HCT116 (cell line): ENCODE measurements around the gene NLRP7. TPM values are rescaled to one million over a fixed set of nuclear protein-coding genes. Genes with fewer than 3 reads are reported as not detected.

Experiments
- ATAC-seq: fragments of 200-7000 bp; cut with Tn5 transposase; 2 replicates; pipeline ENCODE4 v1.9.1; 2020; ENCODE audit warnings: mild to moderate bottlenecking, moderate library complexity
- BruUV-seq: library from RNA; stranded (reverse); fragments of 400-500 nt; replicated peaks from 2 replicates; lab custom pipeline; 2021; lab: Mats Ljungman, UMichigan
- CTCF ChIA-PET: fragments of 300-600 bp; sonication (Branson Sonifier 250); formaldehyde crosslinking; loops from one replicate; lab custom pipeline; 2021; ENCODE audit warnings: antibody characterized with exemption; lab: Charles Lee
- POLR2A ChIA-PET: fragments of 300-600, 350-600 bp; sonication (Branson Sonifier 250); formaldehyde crosslinking; loops from one replicate; lab custom pipeline; 2021; ENCODE audit warnings: antibody characterized with exemption; lab: Charles Lee
- RAD21 ChIA-PET, 2 experiments: fragments of 300-600 bp; sonication (Branson Sonifier 250); formaldehyde crosslinking; loops; one replicate each; lab custom pipeline; 2023; ENCODE audit warnings: low total read pairs in 2 of 2; ENCODE audit not compliant: uncharacterized antibody in 2 of 2, unreplicated experiment in 2 of 2, low non-redundant PET in 1 of 2; lab: Charles Lee
- DNase-seq: peaks from one replicate; pipeline ENCODE4 v3.0.0-alpha.2; 2010; ENCODE audit warnings: low read depth, low spot score
- H2AFZ ChIP-seq: fragments of 200-600 bp; shearing (Covaris generic), sonication (generic); 2 replicates; pipeline ENCODE4 v1.6.1; 2017; ENCODE audit warnings: low read depth, mixed run types, mixed read lengths, antibody characterized with exemption, low read length; ENCODE audit not compliant: poor library complexity, severe bottlenecking
- H3K27ac ChIP-seq: 2 replicates; pipeline ENCODE4 v1.5.1; 2012; ENCODE audit warnings: low read depth, low read length
- H3K27me3 ChIP-seq: fragments of 200-600 bp; sonication (generic); 2 replicates; pipeline ENCODE4 v1.6.1; 2016; ENCODE audit warnings: mixed run types, low read length, mixed read lengths; ENCODE audit not compliant: insufficient read depth
- H3K36me3 ChIP-seq, 2 experiments: fragments of 200-500 bp in 1 of 2; fragments of 200-600 bp in 1 of 2; sonication (Bioruptor generic) in 1 of 2; sonication (generic) in 1 of 2; 2 replicates each; pipeline versions ENCODE4 v1.5.1 to v1.6.1; 2014 to 2016; ENCODE audit warnings: low read length in 2 of 2, inconsistent platforms in 1 of 2, mixed read lengths in 1 of 2, mixed run types in 1 of 2; ENCODE audit not compliant: insufficient read depth in 2 of 2, control insufficient read depth in 1 of 2
- H3K4me1 ChIP-seq, 2 experiments: fragments of 200-600 bp in 1 of 2; sonication (generic) in 1 of 2; 2 replicates each; pipeline versions ENCODE4 v1.5.1 to v1.6.1; 2012 to 2017; ENCODE audit warnings: low read length in 2 of 2, inconsistent platforms in 1 of 2, mild to moderate bottlenecking in 1 of 2, mixed read lengths in 1 of 2, mixed run types in 1 of 2, moderate library complexity in 1 of 2; ENCODE audit not compliant: insufficient read depth in 2 of 2, control insufficient read depth in 1 of 2
- H3K4me2 ChIP-seq: fragments of 200-600 bp; sonication (generic); 2 replicates; pipeline ENCODE4 v1.6.1; 2017; ENCODE audit warnings: mixed run types, low read length, mixed read lengths
- H3K4me3 ChIP-seq, 2 experiments: fragments of 200-600 bp in 1 of 2; sonication (generic) in 1 of 2; replicated peaks in 1 of 2; 2 replicates each; pipeline ENCODE4 v1.5.1; 2011 to 2016; ENCODE audit warnings: low read length in 2 of 2, control low read depth in 1 of 2, low read depth in 1 of 2, mild to moderate bottlenecking in 1 of 2, mixed read lengths in 1 of 2, mixed run types in 1 of 2
- H3K79me2 ChIP-seq: fragments of 200-600 bp; sonication (generic); 2 replicates; pipeline ENCODE4 v1.6.1; 2017; ENCODE audit warnings: mild to moderate bottlenecking, mixed run types, low read length, moderate library complexity, mixed read lengths; ENCODE audit not compliant: insufficient read depth
- H3K9ac ChIP-seq: fragments of 200-600 bp; sonication (generic); 2 replicates; pipeline ENCODE4 v1.6.1; 2016; ENCODE audit warnings: low read length, mixed read lengths
- H3K9me2 ChIP-seq: fragments of 200-600 bp; sonication (generic), shearing (Covaris generic); 2 replicates; pipeline ENCODE4 v1.6.1; 2017; ENCODE audit warnings: mixed run types, mild to moderate bottlenecking, moderate library complexity; ENCODE audit not compliant: insufficient read depth
- H3K9me3 ChIP-seq, 2 experiments: fragments of 200-500 bp in 1 of 2; fragments of 200-600 bp in 1 of 2; sonication (Bioruptor generic) in 1 of 2; sonication (generic) in 1 of 2; 2 replicates each; pipeline ENCODE4 v1.6.1; 2014 to 2017; ENCODE audit warnings: low read length in 2 of 2, mixed read lengths in 2 of 2, inconsistent platforms in 1 of 2, low read depth in 1 of 2, mild to moderate bottlenecking in 1 of 2, mixed run types in 1 of 2, moderate library complexity in 1 of 2; ENCODE audit not compliant: control insufficient read depth in 1 of 2, insufficient read depth in 1 of 2
- H4K20me1 ChIP-seq: fragments of 200-600 bp; sonication (generic), shearing (Covaris generic); 2 replicates; pipeline ENCODE4 v1.6.1; 2017; ENCODE audit warnings: mixed run types, mild to moderate bottlenecking, moderate library complexity; ENCODE audit not compliant: insufficient read depth
- CBX3 ChIP-seq: IDR thresholded peaks from 2 replicates; pipeline ENCODE4 v1.6.1; 2012; ENCODE audit warnings: low read depth
- CEBPB ChIP-seq: IDR thresholded peaks from 2 replicates; pipeline ENCODE4 v1.6.1; 2012; ENCODE audit warnings: low read depth
- EGR1 ChIP-seq: IDR thresholded peaks from 2 replicates; pipeline ENCODE4 v1.6.1; 2012; ENCODE audit warnings: low read depth
- ELF1 ChIP-seq: IDR thresholded peaks from 2 replicates; pipeline ENCODE4 v1.6.1; 2012; ENCODE audit warnings: low read depth, borderline replicate concordance
- EZH2 ChIP-seq: fragments of 200-600 bp; sonication (generic); IDR thresholded peaks from 2 replicates; pipeline ENCODE4 v1.6.1; 2017; ENCODE audit warnings: antibody characterized with exemption, mixed run types
- EZH2phosphoT487 ChIP-seq: fragments of 200-600 bp; IDR thresholded peaks from 2 replicates; pipeline ENCODE4 v1.6.1; 2018; ENCODE audit warnings: antibody characterized with exemption, borderline replicate concordance
- JUND ChIP-seq: IDR thresholded peaks from 2 replicates; pipeline ENCODE4 v1.6.1; 2012
- POLR2A ChIP-seq: IDR thresholded peaks from 2 replicates; pipeline ENCODE4 v1.7.0; 2011; ENCODE audit warnings: borderline replicate concordance; ENCODE audit not compliant: insufficient read depth, insufficient read length; ENCODE audit errors: extremely low read depth
- POLR2AphosphoS5 ChIP-seq: IDR thresholded peaks from 2 replicates; pipeline ENCODE4 v1.6.1; 2011; ENCODE audit warnings: mild to moderate bottlenecking, low read depth, low read length, moderate library complexity
- RAD21 ChIP-seq: IDR thresholded peaks from 2 replicates; pipeline ENCODE4 v1.6.1; 2012; ENCODE audit warnings: low read depth, mild to moderate bottlenecking
- SP1 ChIP-seq: IDR thresholded peaks from 2 replicates; pipeline ENCODE4 v1.6.1; 2012; ENCODE audit warnings: low read depth
- SRF ChIP-seq: IDR thresholded peaks from 2 replicates; pipeline ENCODE4 v1.6.1; 2012; ENCODE audit warnings: low read depth
- TCF7L2 ChIP-seq: IDR thresholded peaks from 2 replicates; pipeline ENCODE4 v1.7.0; 2011; ENCODE audit warnings: borderline replicate concordance, inconsistent platforms; ENCODE audit not compliant: insufficient read depth, insufficient read length; ENCODE audit errors: extremely low read depth
- ZFX ChIP-seq: fragments of 450-650 bp; IDR thresholded peaks from 2 replicates; pipeline ENCODE4 v1.6.1; 2017
- ZNF274 ChIP-seq: fragments of 200-500 bp; sonication (Bioruptor generic); IDR thresholded peaks from 2 replicates; pipeline ENCODE4 v1.6.1; 2014; ENCODE audit warnings: mild to moderate bottlenecking, low read depth, low read length, inconsistent platforms
- intact Hi-C: fragments of 100-400 bp; cut with micrococcal nuclease; formaldehyde crosslinking; loops from 2 replicates; pipeline ENCODE4 v1.10.0; 2022
- total RNA-seq: library from RNA; stranded (reverse); gene quantifications from one replicate; pipeline ENCODE4 v1.2.1, GENCODE V29; 2021; ENCODE audit not compliant: unreplicated experiment
- TF ChIP-seq, protein P1 (sequence below), 3 experiments: fragments of 200-600 bp in 1 of 3; sonication (generic) in 1 of 3; IDR thresholded peaks in 2 of 3; conservative IDR thresholded peaks in 1 of 3; 2 replicates each; pipeline ENCODE4 v1.5.1; 2012 to 2017; ENCODE audit warnings: low read depth in 2 of 3, low read length in 2 of 3, antibody characterized with exemption in 1 of 3, borderline replicate concordance in 1 of 3, control low read depth in 1 of 3, mild to moderate bottlenecking in 1 of 3, mixed read lengths in 1 of 3, mixed run types in 1 of 3, moderate library complexity in 1 of 3; ENCODE audit not compliant: insufficient read depth in 1 of 3
- TF ChIP-seq, protein P2 (sequence below): IDR thresholded peaks from 2 replicates; pipeline ENCODE4 v1.6.1; 2012
- TF ChIP-seq, protein P3 (sequence below): IDR thresholded peaks from 2 replicates; pipeline ENCODE4 v1.6.1; 2012
- TF ChIP-seq, protein P4 (sequence below): IDR thresholded peaks from 2 replicates; pipeline ENCODE4 v1.6.1; 2012; ENCODE audit warnings: low read depth

Gene NLRP7
- total RNA-seq, 1 experiment from 2014 or later: not detected

DNA sequence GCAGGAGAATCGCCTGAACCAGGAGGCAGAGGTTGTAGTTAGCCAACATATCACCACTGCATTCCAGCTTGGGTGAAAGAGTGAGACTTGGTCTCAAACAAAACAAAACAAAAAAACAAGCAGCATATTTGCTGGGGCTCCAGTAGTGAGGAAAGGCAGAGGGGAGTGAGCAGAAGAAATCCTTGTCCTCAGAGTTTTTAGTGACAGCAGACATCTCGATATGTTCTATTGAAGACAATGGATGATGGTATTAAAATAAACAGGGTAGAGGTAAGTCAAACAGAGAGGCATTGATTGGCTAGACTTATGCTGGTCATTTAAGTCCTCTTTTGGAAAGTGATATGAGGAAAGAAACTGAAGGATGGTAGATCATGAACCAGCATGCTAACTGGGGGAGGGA is 19.0 kb downstream of the NLRP7 start:
- CTCF ChIA-PET: no interaction called here

DNA sequence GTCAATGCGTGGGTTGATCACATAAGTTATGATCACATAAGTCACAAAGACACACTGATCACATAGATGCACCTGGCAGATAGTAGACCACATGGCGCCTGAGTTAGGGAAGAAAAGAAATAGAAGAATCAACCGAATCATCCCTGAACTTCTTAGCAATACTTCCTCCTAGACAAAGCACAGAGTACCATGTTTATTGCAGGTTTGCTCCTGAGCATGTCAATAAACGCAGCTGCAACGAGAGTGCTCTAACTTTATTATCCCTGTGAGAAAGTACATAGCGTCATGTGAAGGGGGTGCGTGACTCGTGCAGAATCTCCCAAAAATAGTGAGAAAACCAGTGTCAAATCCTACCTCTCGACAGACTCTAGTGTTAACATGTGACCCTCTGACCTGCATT is 24.1 kb downstream of the NLRP7 start:
- H3K4me1 ChIP-seq: no peaks in the 10 kb centered on the region
- no TSS peak for BruUV-seq
- no peak overlapping the region for H3K9ac ChIP-seq
- ATAC-seq (no peak), DNase-seq (no peak)
- no peaks in the 10 kb centered on the region for H3K79me2 ChIP-seq
- no peaks in the 10 kb centered on the region for H3K9me2 ChIP-seq
- RAD21 ChIA-PET: no interaction called here
- H3K27me3 ChIP-seq: no peaks in the 10 kb centered on the region
- no peak overlapping the region for H3K27ac ChIP-seq
- CTCF ChIA-PET: no interaction called here
- POLR2A ChIA-PET: no interaction called here
- H3K4me2 ChIP-seq: no peak overlapping the region
- no peaks in the 10 kb centered on the region for H3K36me3 ChIP-seq
- H4K20me1 ChIP-seq: no peaks in the 10 kb centered on the region
- H3K9me3 ChIP-seq: no peaks in the 10 kb centered on the region; a peak in 1 of 4 replicates
- no peak overlapping the region for H2AFZ ChIP-seq
- intact Hi-C loops: no loop called here
- H3K4me3 ChIP-seq: no peak overlapping the region
- TF ChIP-seq, protein P1, sequence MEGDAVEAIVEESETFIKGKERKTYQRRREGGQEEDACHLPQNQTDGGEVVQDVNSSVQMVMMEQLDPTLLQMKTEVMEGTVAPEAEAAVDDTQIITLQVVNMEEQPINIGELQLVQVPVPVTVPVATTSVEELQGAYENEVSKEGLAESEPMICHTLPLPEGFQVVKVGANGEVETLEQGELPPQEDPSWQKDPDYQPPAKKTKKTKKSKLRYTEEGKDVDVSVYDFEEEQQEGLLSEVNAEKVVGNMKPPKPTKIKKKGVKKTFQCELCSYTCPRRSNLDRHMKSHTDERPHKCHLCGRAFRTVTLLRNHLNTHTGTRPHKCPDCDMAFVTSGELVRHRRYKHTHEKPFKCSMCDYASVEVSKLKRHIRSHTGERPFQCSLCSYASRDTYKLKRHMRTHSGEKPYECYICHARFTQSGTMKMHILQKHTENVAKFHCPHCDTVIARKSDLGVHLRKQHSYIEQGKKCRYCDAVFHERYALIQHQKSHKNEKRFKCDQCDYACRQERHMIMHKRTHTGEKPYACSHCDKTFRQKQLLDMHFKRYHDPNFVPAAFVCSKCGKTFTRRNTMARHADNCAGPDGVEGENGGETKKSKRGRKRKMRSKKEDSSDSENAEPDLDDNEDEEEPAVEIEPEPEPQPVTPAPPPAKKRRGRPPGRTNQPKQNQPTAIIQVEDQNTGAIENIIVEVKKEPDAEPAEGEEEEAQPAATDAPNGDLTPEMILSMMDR (IDR thresholded peaks at IDR 0.05 in 2 of 3, conservative IDR thresholded peaks at IDR 0.05 in 1 of 3; ENCODE audit: borderline replicate concordance in 1 of 3, insufficient read depth in 1 of 3, low read depth in 2 of 3, low read length in 2 of 3): no peak
- TF ChIP-seq JUND (no peak), POLR2A (no peak), ZFX (no peak), POLR2AphosphoS5 (no peak), TCF7L2 (no peak), EGR1 (no peak), SP1 (no peak), RAD21 (no peak), SRF (no peak), ZNF274 (no peak), EZH2phosphoT487 (no peak), EZH2 (no peak)
- TF ChIP-seq, protein P2, sequence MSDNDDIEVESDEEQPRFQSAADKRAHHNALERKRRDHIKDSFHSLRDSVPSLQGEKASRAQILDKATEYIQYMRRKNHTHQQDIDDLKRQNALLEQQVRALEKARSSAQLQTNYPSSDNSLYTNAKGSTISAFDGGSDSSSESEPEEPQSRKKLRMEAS: no peak
- TF ChIP-seq, protein P3, sequence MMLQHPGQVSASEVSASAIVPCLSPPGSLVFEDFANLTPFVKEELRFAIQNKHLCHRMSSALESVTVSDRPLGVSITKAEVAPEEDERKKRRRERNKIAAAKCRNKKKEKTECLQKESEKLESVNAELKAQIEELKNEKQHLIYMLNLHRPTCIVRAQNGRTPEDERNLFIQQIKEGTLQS: no peak
- TF ChIP-seq, protein P4, sequence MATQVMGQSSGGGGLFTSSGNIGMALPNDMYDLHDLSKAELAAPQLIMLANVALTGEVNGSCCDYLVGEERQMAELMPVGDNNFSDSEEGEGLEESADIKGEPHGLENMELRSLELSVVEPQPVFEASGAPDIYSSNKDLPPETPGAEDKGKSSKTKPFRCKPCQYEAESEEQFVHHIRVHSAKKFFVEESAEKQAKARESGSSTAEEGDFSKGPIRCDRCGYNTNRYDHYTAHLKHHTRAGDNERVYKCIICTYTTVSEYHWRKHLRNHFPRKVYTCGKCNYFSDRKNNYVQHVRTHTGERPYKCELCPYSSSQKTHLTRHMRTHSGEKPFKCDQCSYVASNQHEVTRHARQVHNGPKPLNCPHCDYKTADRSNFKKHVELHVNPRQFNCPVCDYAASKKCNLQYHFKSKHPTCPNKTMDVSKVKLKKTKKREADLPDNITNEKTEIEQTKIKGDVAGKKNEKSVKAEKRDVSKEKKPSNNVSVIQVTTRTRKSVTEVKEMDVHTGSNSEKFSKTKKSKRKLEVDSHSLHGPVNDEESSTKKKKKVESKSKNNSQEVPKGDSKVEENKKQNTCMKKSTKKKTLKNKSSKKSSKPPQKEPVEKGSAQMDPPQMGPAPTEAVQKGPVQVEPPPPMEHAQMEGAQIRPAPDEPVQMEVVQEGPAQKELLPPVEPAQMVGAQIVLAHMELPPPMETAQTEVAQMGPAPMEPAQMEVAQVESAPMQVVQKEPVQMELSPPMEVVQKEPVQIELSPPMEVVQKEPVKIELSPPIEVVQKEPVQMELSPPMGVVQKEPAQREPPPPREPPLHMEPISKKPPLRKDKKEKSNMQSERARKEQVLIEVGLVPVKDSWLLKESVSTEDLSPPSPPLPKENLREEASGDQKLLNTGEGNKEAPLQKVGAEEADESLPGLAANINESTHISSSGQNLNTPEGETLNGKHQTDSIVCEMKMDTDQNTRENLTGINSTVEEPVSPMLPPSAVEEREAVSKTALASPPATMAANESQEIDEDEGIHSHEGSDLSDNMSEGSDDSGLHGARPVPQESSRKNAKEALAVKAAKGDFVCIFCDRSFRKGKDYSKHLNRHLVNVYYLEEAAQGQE: no peak

More for the DNA sequence above, 19.0 kb downstream of the NLRP7 start:
- POLR2A ChIA-PET: no interaction called here
- RAD21 ChIA-PET: no interaction called here
- intact Hi-C loops: no loop called here
- H3K27ac ChIP-seq: no peak overlapping the region
- no peaks in the 10 kb centered on the region for H3K27me3 ChIP-seq
- H3K4me1 ChIP-seq: no peaks in the 10 kb centered on the region
- no peak overlapping the region for H2AFZ ChIP-seq
- BruUV-seq: no TSS peak
- H3K9me3 ChIP-seq: no peaks in the 10 kb centered on the region; a peak in 1 of 4 replicates
- H3K79me2 ChIP-seq: no peaks in the 10 kb centered on the region
- TF ChIP-seq CEBPB (no peak), CBX3 (peak; percentile 56; the same call in 1 of the 2 replicates), ELF1 (no peak)
- TF ChIP-seq, all 23 proteins: peak for 1
- Histone ChIP-seq H3K4me3 (no peak overlapping the region), H4K20me1 (no peaks in the 10 kb centered on the region), H3K36me3 (no peaks in the 10 kb centered on the region), H3K9ac (no peak overlapping the region), H3K9me2 (no peaks in the 10 kb centered on the region), H3K4me2 (no peak overlapping the region)
- ATAC-seq (no peak), DNase-seq (peak; percentile 6)
